Stimulated activated CD4-positive, alpha-beta T cell treated with anti-CD3 and anti-CD28 coated beads, Interleukin-15, amount 100 ng/mL, for 24 hours (primary cell): ENCODE results near the gene KCTD7.
"Not testable (repeated sequence)": the region's sequence is repeated elsewhere in the genome, so short reads cannot be mapped to it uniquely, and the experiment has no call there.

Experiments used
- DNase-seq: peaks from one replicate; pipeline ENCODE4 v3.0.0-alpha.2; 2020

The KCTD7 gene

DNA sequence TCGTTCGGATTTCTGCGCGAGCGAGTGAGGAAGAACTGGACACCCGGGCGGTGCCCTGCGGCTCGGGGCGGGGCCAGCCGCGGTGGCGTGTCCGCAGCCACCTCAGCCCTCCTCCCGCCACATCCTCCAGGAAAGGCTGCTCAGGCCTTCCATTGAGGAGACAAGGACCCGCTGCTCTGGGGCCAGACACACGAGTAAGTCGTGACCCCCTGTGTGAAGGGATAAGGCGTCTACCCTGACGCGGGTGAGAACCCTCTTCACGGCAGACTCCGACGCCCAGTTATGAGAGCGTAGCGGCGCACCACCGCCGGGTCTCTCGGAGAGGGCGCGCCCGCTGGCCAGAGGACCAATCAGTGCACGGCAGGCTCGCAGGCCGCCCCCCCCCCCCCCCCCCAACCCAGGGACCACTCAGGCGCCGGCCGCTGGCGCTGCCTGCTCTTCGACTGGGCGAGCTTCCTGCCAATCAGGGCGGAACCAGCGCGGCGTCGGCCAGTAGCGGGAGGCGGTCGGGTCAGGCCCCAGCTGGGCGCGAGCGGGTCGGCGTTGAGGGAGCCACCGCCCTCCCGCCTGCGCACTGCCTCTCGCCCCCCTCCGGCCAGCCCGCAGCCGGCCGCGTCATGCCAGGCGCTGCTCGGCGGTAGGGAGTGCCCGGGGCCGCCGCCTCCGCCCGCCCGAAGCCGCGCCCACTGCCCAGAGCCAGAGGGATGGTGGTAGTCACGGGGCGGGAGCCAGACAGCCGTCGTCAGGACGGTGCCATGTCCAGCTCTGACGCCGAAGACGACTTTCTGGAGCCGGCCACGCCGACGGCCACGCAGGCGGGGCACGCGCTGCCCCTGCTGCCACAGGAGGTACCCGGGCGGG, at the start of gene KCTD7:
Gene KCTD7, plus strand, starts transcription at position 521 of the 861 bp plus-strand sequence. Its CDS starts 184 bp downstream, at position 705.
- peak; percentile 97 for DNase-seq

DNA sequence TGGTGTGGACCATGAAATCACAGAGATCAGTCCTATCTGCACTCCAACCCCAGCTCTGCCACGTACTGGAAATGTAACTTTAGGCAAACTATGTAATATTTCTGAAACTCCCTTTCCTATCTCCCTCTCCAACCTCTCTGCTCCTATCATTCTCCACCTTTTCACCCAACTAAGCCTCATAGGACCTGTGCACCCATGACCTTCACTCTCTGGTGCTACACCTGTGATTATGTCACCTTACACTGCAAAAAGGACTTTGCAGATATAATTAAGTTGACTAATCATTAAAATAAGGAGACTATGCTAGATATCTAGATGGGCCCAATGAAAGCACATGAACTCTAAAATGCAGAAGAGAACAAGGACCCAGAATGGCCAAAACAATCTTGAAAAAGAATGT, 48.3 kb upstream of the KCTD7 start:
- DNase-seq: not testable (repeated sequence)

DNA sequence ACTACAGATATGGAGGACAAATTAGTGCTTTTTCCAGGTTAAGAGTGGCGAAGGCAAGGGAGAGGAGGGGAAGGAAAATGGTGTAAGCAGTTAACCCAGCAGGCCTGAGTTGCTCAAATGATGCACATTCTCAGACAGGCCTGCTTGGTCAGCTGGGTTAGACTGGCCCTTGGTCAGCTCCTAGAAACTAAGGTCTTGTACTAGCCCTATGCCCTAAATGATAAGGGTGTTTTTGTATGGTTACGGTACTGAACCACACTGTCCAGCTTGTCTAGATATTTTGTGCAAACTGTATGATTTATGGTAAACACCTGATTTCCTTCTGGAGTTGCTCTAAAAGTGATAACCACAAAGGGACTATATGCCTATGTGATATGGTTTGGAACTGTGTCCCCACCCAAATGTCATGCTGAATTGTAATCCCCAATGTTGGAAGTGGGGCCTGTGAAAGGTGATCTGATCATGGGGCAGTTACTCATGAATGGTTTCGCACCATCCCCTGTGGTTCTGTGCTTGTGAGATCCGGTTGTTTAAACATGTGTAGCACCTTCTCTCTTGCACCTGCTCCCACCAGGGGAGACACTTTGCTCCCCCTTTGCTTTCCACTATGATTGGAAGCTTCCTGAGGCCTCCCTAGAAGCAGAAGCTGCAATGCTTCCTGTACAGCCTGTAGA, 45.7 kb upstream of the KCTD7 start:
- DNase-seq: not testable (repeated sequence)

DNA sequence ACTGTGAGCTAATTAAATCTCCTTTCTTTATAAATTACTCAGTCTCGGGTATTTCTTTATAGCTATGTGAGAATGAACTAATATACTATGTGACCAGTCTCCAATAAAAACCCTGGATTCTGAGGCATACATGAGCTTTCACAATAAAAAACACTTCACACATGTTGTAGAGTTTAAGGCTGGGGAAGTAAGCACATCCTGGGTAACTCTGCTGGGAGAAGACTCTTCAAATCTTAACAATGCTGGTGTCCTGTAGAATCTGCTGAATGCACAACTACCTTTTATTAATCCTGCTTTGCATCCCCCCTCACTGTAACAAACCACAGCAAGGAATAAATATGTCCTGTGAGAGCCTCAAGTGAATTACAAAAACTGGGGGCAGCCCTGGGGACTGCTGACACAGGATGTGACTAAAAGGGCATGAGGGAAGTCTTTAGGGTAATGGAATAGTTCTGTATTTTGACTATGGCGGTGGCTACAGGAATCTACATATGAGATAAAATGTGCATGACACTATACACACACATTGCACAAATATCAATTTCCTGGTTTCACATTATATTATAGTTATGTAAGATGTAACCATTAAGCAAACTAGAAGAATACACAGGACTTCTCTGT, 45.1 kb upstream of the KCTD7 start:
- DNase-seq: no peak

DNA sequence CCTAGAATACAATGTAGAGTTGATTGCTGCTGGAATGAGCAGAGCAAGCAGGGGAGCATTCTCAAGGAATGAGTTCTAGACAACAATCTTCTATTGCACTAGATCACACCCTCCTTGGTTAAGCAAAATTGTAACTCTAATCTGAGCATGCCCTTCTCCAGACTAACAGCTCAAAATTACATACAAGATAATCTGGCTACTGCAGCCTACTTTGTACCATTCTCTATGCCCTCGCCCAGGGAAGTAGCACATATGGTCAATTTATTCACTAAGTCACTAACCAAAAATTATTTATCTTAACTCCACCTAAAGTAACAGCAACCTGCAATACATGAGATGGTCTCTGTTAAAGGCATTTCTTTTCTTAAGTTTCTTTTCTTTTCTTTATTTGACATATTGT, 42.5 kb upstream of the KCTD7 start:
- DNase-seq: no peak

DNA sequence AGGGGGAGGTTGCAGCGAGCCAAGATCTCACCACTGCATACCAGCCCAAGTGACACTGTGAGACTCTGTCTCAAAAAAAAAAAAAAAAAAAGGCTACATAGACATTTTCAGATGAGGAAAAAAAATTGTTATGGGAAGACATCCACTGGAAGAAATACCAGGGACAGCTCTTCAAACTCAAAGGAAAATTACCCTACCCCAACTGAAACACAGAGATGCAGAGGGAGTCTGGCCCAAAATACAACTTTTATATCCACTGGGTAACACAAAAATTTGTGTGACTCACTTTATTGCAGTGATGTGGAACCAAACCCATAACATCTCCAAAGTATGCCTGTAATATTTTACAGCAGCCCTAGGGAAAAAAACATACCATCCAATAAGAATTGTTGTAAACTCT, 40.5 kb upstream of the KCTD7 start:
- not testable (repeated sequence) for DNase-seq

DNA sequence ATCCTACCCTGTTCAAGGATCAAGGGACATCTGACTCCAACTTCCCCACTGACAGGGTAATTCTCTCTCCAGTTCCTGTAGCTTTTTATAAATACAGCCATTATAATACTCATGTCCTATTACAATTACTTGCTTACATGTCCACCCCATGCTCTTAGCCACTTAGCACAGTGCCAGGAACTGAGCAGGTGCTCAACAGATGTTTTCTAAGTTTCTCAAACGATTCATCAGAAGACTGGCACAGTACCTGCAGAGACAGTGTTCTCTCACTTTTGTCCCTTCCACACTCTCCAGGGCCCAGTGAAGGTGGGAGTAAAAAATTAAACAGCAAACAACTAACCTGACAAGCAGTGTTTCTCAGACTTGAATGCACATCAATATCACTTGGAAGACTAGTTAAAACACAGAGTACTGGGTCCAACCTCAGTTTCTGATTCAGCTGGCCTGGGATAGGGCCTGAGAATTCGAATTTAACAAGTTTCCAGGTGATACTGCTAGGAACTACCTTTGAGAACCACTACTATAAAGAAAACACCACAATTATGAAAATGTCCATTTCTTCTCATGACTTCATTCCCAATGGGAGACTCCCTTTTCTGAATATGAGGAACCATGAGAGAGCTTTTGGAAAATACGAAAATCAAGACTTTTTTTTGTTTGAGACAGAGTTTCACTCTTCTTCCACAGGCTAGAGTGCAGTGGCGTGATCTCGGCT, 39.7 kb upstream of the KCTD7 start:
- DNase-seq: not testable (repeated sequence)

DNA sequence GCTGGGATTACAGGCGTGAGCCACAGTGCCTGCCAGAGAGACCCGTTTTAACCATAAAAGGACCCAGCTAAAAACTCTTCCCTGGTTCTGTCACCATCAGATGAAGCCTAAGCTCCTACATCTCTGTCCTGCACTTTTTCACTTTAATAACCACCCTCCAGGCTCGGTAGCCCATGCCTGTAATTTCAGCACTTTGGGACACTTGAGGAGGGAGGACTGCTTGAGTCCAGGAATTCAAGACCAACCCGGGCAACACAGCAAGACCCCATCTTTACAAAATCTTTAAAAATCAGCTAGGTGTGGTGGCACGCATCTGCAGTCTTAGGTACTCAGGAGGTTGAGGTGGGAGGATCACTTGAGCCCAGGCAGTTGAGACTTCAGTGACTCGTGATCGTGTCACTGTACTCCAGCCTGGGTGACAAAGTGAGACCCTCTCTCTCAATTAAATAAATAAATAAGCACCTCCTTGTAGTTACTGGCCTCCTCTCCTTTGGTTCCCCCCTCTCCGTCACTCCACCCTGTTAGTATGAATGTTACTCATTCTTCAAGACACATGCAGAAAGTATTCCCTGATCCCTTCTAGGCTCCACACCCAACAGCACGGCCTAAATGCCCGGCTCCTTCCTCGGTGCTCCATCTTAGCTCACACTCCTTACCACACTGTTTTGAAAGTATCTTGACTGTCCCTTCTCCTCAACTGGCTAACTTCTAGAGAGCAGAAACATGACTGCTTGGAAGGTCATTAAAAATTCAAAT, 38.2 kb upstream of the KCTD7 start:
- DNase-seq: not testable (repeated sequence)

DNA sequence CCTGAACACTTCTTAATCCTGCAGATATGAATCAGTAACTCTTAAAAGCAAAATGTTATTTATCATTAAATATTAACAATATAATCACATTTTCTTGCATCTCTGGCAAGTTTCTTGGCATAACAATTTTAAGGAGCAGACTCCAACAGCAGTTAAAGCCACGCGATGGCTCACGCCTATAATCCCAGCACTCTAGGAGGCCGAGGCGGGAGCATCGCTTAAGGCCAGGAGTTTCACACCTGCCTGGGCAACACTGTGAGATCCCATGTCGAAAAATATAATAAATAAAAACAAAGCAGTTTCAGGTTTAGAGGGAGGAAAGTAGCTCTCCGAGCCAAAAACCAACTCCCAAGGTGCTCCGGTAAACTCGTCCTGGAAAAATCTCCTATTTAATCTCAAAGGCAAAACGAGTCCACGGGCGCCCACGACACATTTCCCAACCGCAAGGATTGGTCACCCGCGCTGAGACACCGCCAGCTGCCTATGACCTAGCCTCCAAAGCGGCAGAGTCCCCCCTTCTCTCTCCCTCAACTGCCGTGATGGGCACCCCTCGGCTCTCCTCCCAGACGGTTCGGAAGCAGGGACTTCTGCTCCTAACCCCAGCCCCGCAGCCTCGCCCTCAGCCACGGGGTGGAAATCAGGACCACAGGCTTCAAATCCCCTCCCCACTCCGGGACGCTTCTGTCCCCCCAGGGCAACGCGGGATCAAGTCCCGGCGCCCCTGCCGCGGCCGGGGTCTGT, 37.5 kb upstream of the KCTD7 start:
- DNase-seq: not testable (repeated sequence)

DNA sequence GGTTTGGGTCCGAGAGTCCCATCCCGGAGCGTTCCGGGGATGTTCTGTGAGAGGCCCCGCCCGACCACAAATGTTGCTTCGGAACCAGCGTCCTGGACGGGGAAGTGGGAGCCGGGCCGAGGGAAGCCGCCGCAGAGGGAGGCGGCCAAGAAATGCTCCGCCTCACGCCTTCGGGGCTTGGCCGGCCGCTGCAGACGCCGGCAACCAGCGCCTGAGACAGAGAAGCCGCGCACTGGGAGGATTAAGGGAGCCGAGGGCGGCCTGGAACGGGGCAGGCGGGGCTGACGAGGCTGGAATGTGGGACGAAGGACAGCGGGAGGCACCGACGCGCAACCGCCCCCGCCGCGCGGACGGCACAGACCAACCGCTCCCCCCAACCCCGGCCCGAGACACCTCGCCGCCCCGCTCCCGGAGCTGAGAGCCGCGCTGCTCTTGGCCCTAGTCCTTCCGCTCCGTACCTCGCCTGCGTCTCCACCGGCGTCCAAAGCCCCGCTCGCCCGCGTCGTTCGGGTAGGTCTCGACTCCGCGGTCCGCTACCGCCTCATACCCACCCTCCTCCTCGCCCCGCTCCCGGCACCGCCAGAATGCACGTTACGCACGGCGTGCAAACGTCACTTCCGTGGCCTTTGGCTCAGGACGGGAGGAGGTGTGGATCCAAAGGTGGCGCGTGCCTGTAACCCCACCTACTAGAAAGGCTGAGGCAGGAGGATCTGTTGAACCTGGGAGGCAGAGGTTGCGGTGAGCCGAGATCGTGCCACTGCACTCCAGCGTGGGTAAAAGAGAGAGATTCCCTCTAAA, 36.7 kb upstream of the KCTD7 start:
- peak; percentile 95 for DNase-seq

DNA sequence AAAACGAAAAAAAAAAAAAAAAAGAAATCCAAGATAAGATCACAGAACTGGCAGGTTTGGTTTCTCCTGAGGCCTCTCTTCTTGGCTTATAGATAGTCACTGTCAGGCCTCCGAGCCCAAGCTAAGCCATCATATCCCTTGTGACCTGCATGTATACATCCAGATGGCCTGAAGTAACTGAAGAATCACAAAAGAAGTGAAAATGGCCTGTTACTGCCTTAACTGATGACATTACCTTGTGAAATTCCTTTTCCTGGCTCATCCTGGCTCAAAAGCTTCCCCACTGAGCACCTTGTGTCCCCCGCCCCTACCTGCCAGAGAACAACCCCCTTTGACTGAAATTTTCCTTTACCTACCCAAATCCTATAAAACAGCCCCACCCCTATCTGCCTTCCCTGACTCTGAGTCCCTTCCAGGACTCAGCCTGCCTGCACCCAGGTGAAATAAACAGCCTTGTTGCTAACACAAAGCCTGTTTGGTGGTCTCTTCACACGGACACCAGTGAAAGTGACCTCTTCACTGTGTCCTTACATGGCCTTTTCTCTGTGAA, 36.0 kb upstream of the KCTD7 start:
- not testable (repeated sequence) for DNase-seq

DNA sequence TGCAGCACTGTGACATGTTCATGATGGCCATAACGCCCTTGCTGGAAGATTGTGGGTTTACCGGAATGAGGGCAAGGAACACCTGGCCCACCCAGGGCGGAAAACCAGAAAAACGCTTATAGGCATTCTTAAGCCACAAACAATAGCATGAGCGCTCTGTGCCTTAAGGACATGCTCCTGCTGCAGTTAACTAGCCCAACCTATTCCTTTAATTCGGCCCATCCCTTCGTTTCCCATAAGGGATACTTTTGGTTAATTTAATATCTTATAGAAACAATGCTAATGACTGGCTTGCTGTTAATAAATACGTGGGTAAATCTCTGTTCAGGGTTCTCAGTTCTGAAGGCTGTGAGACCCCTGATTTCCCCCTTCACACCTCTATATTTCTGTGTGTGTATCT, 34.6 kb upstream of the KCTD7 start:
- DNase-seq: not testable (repeated sequence)

DNA sequence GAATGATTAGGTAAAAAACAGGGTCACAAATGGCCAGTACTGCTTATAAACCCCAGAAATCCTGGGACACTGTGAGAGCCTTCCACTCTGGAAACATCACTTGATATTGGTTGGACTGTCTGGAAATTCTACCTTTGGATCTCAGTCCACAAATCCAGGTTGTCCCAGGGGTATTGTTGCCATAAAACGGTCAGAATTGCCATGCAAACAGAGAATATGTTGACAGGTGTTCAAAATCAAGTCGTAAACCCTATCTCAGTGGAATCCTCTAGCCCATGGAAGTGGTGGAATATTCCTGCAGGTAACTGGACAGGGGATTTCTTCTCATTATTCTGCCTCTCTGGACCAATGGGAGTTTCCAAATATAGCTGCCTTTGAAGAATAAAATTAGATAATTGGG, 31.2 kb upstream of the KCTD7 start:
- no peak for DNase-seq

DNA sequence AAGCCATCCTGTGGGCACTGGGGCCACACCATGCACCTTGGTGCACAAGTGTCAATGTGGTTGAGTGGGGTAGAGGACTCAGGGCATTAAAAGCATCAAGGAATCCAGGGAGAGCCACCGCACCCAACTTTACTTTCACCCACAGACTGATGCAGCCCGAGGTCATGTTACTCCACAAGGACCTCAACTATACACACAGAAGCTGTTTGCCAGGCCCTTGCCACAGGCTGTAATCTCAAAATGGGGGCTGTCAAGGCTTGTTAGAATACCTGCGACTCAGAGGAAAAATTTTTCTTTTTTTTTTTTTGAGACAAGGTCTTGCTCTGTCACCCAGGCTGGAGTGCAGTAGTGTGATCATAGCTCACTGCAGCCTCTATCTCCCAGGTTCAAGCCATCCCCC, 26.5 kb upstream of the KCTD7 start:
- no peak for DNase-seq

DNA sequence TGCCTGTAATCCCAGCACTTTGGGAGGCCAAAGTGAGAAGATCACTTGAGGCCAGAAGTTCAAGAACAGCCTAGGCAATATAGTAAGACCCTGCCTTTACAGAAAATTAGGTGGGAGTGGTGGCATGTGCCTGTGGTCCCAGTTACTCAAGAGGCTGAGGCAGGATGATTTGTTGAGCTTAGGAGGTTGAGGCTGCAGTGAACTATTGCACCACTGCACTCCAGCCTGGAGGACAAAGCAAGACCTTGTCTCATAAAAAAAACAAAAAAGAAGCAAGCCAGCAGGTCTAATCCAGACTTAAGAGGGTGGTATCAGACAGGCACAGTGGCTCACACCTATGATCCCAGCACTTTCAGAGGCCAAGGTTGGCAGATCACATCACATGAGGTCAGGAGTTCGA, 24.5 kb upstream of the KCTD7 start:
- DNase-seq: no peak

DNA sequence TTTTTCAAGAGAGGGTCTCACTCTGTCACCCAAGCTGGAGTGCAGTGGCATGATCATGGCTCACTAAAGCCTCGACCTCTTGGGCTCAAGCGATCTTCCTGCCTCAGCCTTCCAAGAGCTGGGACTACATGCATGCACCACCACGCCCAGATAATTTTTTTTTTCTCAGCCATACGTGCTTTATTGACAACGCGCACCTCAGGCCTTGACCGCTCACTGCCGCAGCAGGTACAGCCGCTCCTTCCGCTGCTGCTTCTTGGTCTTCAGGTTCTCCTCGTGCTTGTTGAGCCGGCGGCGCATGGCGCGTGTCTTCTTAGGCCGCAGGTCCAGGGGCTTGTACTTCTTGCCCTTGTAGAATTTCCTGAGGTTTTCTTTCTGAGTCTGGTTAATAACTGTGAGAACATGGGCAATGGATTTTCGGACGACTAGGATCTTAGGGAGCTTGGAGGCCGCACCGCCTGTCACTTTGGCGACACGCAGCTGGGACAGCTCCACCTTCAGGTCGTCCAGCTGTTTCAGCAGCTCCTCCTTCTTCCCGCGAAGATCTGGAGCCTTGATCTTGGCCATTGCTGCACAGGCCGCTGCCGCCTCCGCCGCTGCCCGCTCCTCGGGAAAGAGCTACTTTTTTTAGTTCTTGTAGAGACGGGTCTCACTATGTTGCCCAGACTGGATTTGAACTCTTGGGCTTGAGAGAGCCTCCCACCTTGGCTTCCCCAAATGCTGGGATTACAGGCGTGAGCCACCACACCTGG, 22.0 kb upstream of the KCTD7 start:
- not testable (repeated sequence) for DNase-seq

DNA sequence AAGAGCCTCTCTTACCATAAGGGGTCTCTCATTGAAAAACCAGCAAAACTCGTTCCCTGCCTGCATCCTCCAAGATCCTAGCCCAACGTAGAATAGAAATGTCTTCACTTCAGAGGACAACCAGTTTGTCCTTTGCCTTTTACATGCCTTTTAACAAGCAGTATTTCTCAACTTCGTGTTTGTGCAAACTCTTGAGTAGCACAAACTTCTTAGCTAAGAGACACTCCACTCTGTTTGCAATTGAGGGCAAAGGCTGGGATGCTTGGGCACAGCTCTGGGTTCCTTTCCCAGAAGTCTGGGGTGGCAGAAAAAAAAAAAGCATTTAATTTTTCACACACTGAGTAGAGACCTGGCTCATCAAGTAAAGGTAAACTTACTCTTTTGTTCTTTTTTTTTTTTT, 19.5 kb upstream of the KCTD7 start:
- no peak for DNase-seq

DNA sequence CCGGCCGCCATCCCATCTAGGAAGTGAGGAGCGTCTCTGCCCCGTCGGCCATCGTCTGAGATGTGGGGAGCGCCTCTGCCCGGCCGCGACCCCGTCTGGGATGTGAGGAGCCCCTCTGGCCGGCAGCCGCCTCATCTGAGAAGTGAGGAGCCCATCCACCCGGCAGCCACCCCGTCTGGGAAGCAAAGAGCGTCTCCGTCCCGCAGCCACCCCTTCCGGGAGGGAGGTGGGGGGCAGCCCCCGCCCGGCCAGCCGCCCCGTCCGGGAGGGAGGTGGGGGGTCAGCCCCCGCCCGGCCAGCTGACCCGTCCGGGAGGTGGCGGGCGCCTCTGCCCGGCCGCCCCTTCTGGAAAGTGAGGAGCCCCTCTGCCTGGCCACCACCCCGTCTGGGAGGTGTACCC, 14.1 kb upstream of the KCTD7 start:
- DNase-seq: not testable (repeated sequence)

DNA sequence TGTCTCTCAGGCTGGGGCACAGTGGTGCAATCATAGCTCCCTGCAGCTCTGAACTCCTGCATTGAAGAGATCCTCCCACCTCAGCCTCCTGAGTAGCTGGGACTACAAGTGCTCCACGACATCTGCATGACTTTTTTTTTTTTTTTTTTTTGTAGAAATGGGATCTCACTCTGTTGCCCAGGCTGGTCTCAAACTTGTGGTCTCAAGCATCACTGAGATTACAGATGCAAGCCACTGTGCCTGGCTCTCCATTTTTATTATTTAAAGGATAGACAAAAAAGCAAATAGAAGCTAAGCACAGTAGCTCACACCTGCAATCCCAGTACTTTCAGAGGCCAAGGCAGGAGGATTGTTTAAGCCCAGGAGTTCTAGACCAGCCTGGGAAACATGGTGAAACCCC, 13.0 kb upstream of the KCTD7 start:
- DNase-seq: no peak

DNA sequence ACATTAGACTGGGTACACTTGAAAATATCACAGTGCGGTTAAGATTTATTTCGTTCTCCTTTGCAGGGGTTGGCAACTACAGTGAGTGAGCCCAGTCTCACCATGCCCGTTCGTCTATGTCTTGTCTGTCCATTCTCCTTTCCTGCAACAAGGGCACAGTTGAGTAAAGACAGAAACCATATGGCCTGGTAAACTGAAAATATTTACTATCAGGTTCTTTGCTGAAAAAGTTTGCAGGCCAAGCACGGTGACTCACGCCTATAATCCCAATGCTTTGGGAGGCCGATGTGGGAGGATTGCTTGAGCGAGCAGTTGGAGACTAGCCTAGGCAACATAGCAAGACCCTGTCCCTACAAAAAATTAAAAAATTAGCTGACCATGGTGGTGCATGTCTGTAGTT, 11.4 kb upstream of the KCTD7 start:
- no peak for DNase-seq
